PC-3 (cell line): ENCODE data around the gene RPS6KA2. TPM values are rescaled to one million over a fixed set of nuclear protein-coding genes. Genes with fewer than 3 reads are reported as not detected.
"Not testable (repeated sequence)": the region's sequence is repeated elsewhere in the genome, so short reads cannot be mapped to it uniquely, and the experiment has no call there.

Source experiments
- ATAC-seq: fragments of 200-7000 bp; cut with Tn5 transposase; 2 replicates; pipeline ENCODE4 v1.9.1; 2020; ENCODE audit warnings: mild to moderate bottlenecking, moderate library complexity
- BruUV-seq: library from RNA; stranded (reverse); fragments of 400-500 nt; replicated peaks from 2 replicates; lab custom pipeline; 2021; lab: Mats Ljungman, UMichigan
- CTCF ChIA-PET: fragments of 300-600 bp; sonication (Branson Sonifier 250); formaldehyde crosslinking; loops from one replicate; lab custom pipeline; 2022; ENCODE audit warnings: antibody characterized with exemption; lab: Charles Lee
- POLR2A ChIA-PET: fragments of 300-600 bp; sonication (Branson Sonifier 250); formaldehyde crosslinking; loops from one replicate; lab custom pipeline; 2022; ENCODE audit warnings: antibody characterized with exemption; ENCODE audit not compliant: unreplicated experiment; lab: Charles Lee
- DNase-seq: peaks from one replicate; pipeline ENCODE4 v3.0.0-alpha.2; 2015
- H2AFZ ChIP-seq: fragments of 300-600 bp; sonication (generic); 2 replicates; pipeline ENCODE4 v1.6.0; 2016; ENCODE audit warnings: antibody characterized with exemption, low read length
- H3F3A ChIP-seq: fragments of 300-600 bp; sonication (generic); one replicate; pipeline ENCODE4 v1.6.0; 2017; ENCODE audit warnings: antibody characterized with exemption, low read length, control low read depth, mild to moderate bottlenecking; ENCODE audit not compliant: unreplicated experiment
- H3K27ac ChIP-seq: fragments of 300-600 bp; sonication (generic); 2 replicates; pipeline ENCODE4 v1.5.1; 2016; ENCODE audit warnings: mild to moderate bottlenecking, low read length
- H3K27me3 ChIP-seq: fragments of 300-600 bp; sonication (generic); 2 replicates; pipeline ENCODE4 v1.6.1; 2016; ENCODE audit warnings: low read length, mixed read lengths
- H3K36me3 ChIP-seq: fragments of 300-600 bp; sonication (generic); 2 replicates; pipeline ENCODE4 v1.6.1; 2016; ENCODE audit warnings: low read depth, mixed run types, low read length, mixed read lengths
- H3K4me1 ChIP-seq: fragments of 300-600 bp; sonication (generic); 2 replicates; pipeline ENCODE4 v1.5.1; 2016; ENCODE audit warnings: low read length; ENCODE audit not compliant: insufficient read depth
- H3K4me2 ChIP-seq: fragments of 300-600 bp; sonication (generic); 2 replicates; pipeline ENCODE4 v1.6.0; 2016; ENCODE audit warnings: low read length
- H3K4me3 ChIP-seq: fragments of 300-600 bp; sonication (generic); 2 replicates; pipeline ENCODE4 v1.5.1; 2016; ENCODE audit warnings: mild to moderate bottlenecking, low read length, mixed read lengths
- H3K79me2 ChIP-seq: fragments of 300-600 bp; sonication (generic); 2 replicates; pipeline ENCODE4 v1.6.1; 2017; ENCODE audit warnings: low read length, mixed read lengths
- H3K9ac ChIP-seq: fragments of 300-600 bp; sonication (generic); 2 replicates; pipeline ENCODE4 v1.6.0; 2016; ENCODE audit warnings: mild to moderate bottlenecking, low read length
- H3K9me2 ChIP-seq: fragments of 300-600 bp; sonication (generic); replicated peaks from 2 replicates; pipeline ENCODE4 v1.6.1; 2016; ENCODE audit warnings: mixed run types, low read length, mixed read lengths
- H3K9me3 ChIP-seq: fragments of 300-600 bp; sonication (generic); 2 replicates; pipeline ENCODE4 v1.6.1; 2016; ENCODE audit warnings: low read length, mixed read lengths
- H4K20me1 ChIP-seq: fragments of 300-600 bp; sonication (generic); 2 replicates; pipeline ENCODE4 v1.6.1; 2016; ENCODE audit warnings: low read length, mixed read lengths
- CTCF ChIP-seq: fragments of 300-600 bp; sonication (generic); conservative IDR thresholded peaks from 2 replicates; pipeline ENCODE4 v1.5.1; 2017; ENCODE audit warnings: antibody characterized with exemption, low read depth, mild to moderate bottlenecking, low read length
- EZH2 ChIP-seq: fragments of 300-600 bp; sonication (generic); IDR thresholded peaks from one replicate; pipeline ENCODE4 v1.6.1; 2017; ENCODE audit warnings: antibody characterized with exemption, mild to moderate bottlenecking, low read length; ENCODE audit not compliant: unreplicated experiment
- EZH2phosphoT487 ChIP-seq: fragments of 300-600 bp; sonication (generic); IDR thresholded peaks from 2 replicates; pipeline ENCODE4 v1.6.1; 2018; ENCODE audit warnings: mild to moderate bottlenecking, antibody characterized with exemption, low read length, borderline replicate concordance
- intact Hi-C: fragments of 100-400 bp; cut with micrococcal nuclease; formaldehyde crosslinking; loops from 2 replicates; pipeline ENCODE4 v1.9.0; 2023
- total RNA-seq: library from RNA; depleted of rRNA; stranded (reverse); fragments of >200 nt; gene quantifications from 2 replicates; pipeline ENCODE4 v1.2.3, GENCODE V29; 2014

Gene RPS6KA2
- total RNA-seq, 1 experiment from 2014 or later: 5.1 TPM

- Histone ChIP-seq H3F3A (no peaks in the 10 kb centered on the region), H3K27me3 (0 out of 2 replicates have a peak, but pooled peaks cover 4% of the 10 kb centered on the region), H3K4me2 (no peak overlapping the region), H3K4me3 (no peak overlapping the region), H3K9me3 (no peaks in the 10 kb centered on the region), H3K9me2 (no peaks in the 10 kb centered on the region), H3K79me2 (no peaks in the 10 kb centered on the region), H3K36me3 (no peaks in the 10 kb centered on the region), H2AFZ (no peak overlapping the region), H4K20me1 (no peaks in the 10 kb centered on the region), H3K4me1 (no peaks in the 10 kb centered on the region), H3K9ac (no peak overlapping the region), H3K27ac (no peak overlapping the region)
- intact Hi-C loops: no loop called here
- DNase-seq (no peak), ATAC-seq (no peak)
- BruUV-seq: no TSS peak
- CTCF ChIA-PET: no interaction called here
- POLR2A ChIA-PET: no interaction called here
- no peak for TF ChIP-seq EZH2phosphoT487
- no peak for TF ChIP-seq EZH2
- no peak for TF ChIP-seq CTCF
These were observed 232.8 kb downstream of the RPS6KA2 start for GRCh38 chr6:166394036-166394892.

- Histone ChIP-seq H3K27me3 (0 out of 2 replicates have a peak, but pooled peaks cover 4% of the 10 kb centered on the region), H3F3A (no peaks in the 10 kb centered on the region), H4K20me1 (no peaks in the 10 kb centered on the region), H3K79me2 (no peaks in the 10 kb centered on the region), H3K36me3 (no peaks in the 10 kb centered on the region), H3K4me1 (no peaks in the 10 kb centered on the region), H3K4me3 (no peak overlapping the region), H3K27ac (no peak overlapping the region), H3K9me3 (no peaks in the 10 kb centered on the region), H3K9me2 (no peaks in the 10 kb centered on the region), H3K4me2 (no peak overlapping the region), H3K9ac (no peak overlapping the region), H2AFZ (no peak overlapping the region)
- intact Hi-C loops: no loop called here
- CTCF ChIA-PET: no interaction called here
- TF ChIP-seq EZH2phosphoT487: no peak
- DNase-seq (no peak), ATAC-seq (no peak)
- BruUV-seq: no TSS peak
- POLR2A ChIA-PET: no interaction called here
These were observed 233.6 kb downstream of the RPS6KA2 start for GRCh38 chr6:166393535-166393823.

GRCh38 chr6:166392755-166393534 lies 234.1 kb downstream of the RPS6KA2 start:
- H3K9ac ChIP-seq, H3K4me1 ChIP-seq, H3K36me3 ChIP-seq, H3K27ac ChIP-seq, intact Hi-C loops, H3K4me3 ChIP-seq, H3F3A ChIP-seq, POLR2A ChIA-PET, ATAC-seq, H4K20me1 ChIP-seq, DNase-seq, H3K9me3 ChIP-seq, H3K79me2 ChIP-seq, H3K4me2 ChIP-seq, H3K27me3 ChIP-seq, H2AFZ ChIP-seq, H3K9me2 ChIP-seq, BruUV-seq: not testable (repeated sequence)
- CTCF ChIA-PET: interaction anchor here (0.6 kb wide), 1 partner anchor 116 kb away, joined by 3 read pairs; no protein-coding TSS in a partner anchor
